H1 (cell line): ENCODE data around the gene CGB5. TPM values are rescaled to one million over a fixed set of nuclear protein-coding genes. Genes with fewer than 3 reads are reported as not detected.

Experiments
- CTCF ChIA-PET: fragments of 300-600 bp; sonication (Branson Sonifier 250); formaldehyde crosslinking; loops from one replicate; lab custom pipeline; 2021; ENCODE audit not compliant: partially characterized antibody; lab: Charles Lee
- POLR2A ChIA-PET: fragments of 300-600 bp; sonication (Branson Sonifier 250); formaldehyde crosslinking; loops from one replicate; lab custom pipeline; 2021; ENCODE audit warnings: inconsistent platforms; ENCODE audit not compliant: partially characterized antibody; lab: Charles Lee
- DNase-seq, 2 experiments: peaks; one replicate each; pipeline versions ENCODE4 v3.0.0 to v3.0.0-alpha.2; 2010 to 2022; ENCODE audit warnings: low spot score in 2 of 2, low read depth in 1 of 2, mixed read lengths in 1 of 2
- FAIRE-seq: peaks from 2 replicates; lab custom pipeline; 2011; peaks lifted over from hg19 to GRCh38; lab: Jason Lieb, UNC
- H2AFZ ChIP-seq: 2 replicates; pipeline ENCODE4 v1.8.1; 2012; ENCODE audit warnings: low read length, inconsistent platforms
- H2AK5ac ChIP-seq: 2 replicates; pipeline ENCODE4 v1.6.1; 2013; ENCODE audit warnings: low read depth, low read length
- H2BK120ac ChIP-seq: replicated peaks from 2 replicates; pipeline ENCODE3; 2013; ENCODE audit warnings: low read depth, low read length, inconsistent platforms
- H2BK12ac ChIP-seq: 2 replicates; pipeline ENCODE4 v1.6.1; 2013; ENCODE audit warnings: low read depth, low read length
- H2BK15ac ChIP-seq: 2 replicates; pipeline ENCODE4 v1.6.1; 2013; ENCODE audit warnings: low read length
- H2BK20ac ChIP-seq: 2 replicates; pipeline ENCODE4 v1.6.1; 2013; ENCODE audit warnings: low read length
- H2BK5ac ChIP-seq: 2 replicates; pipeline ENCODE4 v1.6.1; 2013; ENCODE audit warnings: low read depth, low read length
- H3K14ac ChIP-seq: 2 replicates; pipeline ENCODE4 v1.6.1; 2013; ENCODE audit warnings: inconsistent platforms; ENCODE audit not compliant: insufficient read length
- H3K18ac ChIP-seq: 2 replicates; pipeline ENCODE4 v1.6.1; 2013; ENCODE audit warnings: low read length; ENCODE audit errors: extremely low read depth
- H3K23ac ChIP-seq: 2 replicates; pipeline ENCODE4 v1.6.1; 2013; ENCODE audit warnings: inconsistent platforms; ENCODE audit not compliant: insufficient read length
- H3K23me2 ChIP-seq: 2 replicates; pipeline ENCODE4 v1.6.1; 2013; ENCODE audit warnings: low read depth, low read length
- H3K27ac ChIP-seq: 2 replicates; pipeline ENCODE4 v1.6.1; 2011; ENCODE audit warnings: low read depth, low read length, inconsistent platforms
- H3K27me3 ChIP-seq, 4 experiments: replicated peaks in 1 of 4; 1 replicate in 1 of 4; 2 replicates in 3 of 4; pipeline versions ENCODE4 v1.6.1 to v1.8.1; 2011 to 2013; ENCODE audit warnings: low read length in 3 of 4, mild to moderate bottlenecking in 3 of 4, inconsistent platforms in 2 of 4, mixed read lengths in 2 of 4, moderate library complexity in 1 of 4; ENCODE audit not compliant: control insufficient read depth in 3 of 4, insufficient read depth in 3 of 4; ENCODE audit errors: extremely low read depth in 1 of 4
- H3K36me3 ChIP-seq, 4 experiments: 2 replicates each; pipeline versions ENCODE4 v1.6.1 to v1.8.1; 2011 to 2013; ENCODE audit warnings: mild to moderate bottlenecking in 4 of 4, low read length in 3 of 4, moderate library complexity in 2 of 4, control low read depth in 1 of 4, inconsistent platforms in 1 of 4; ENCODE audit not compliant: insufficient read depth in 4 of 4, control insufficient read depth in 2 of 4
- H3K4ac ChIP-seq: replicated peaks from 2 replicates; pipeline ENCODE3; 2013; ENCODE audit warnings: low read length, low read depth, mixed read lengths, inconsistent platforms; ENCODE audit not compliant: insufficient read length
- H3K4me1 ChIP-seq, 4 experiments: replicated peaks in 1 of 4; 1 replicate in 1 of 4; 2 replicates in 3 of 4; pipeline versions ENCODE4 v1.6.1 to v1.8.1; 2011 to 2013; ENCODE audit warnings: low read length in 3 of 4, inconsistent platforms in 2 of 4, mixed read lengths in 1 of 4; ENCODE audit not compliant: insufficient read depth in 4 of 4, control insufficient read depth in 3 of 4
- H3K4me2 ChIP-seq, 2 experiments: 2 replicates each; pipeline versions ENCODE4 v1.6.1 to v1.8.1; 2011 to 2013; ENCODE audit warnings: low read depth in 2 of 2, low read length in 2 of 2, control low read depth in 1 of 2, inconsistent platforms in 1 of 2, mild to moderate bottlenecking in 1 of 2; ENCODE audit not compliant: insufficient read depth in 1 of 2
- H3K4me3 ChIP-seq, 4 experiments: fragments of 200-600, 300-600 bp in 1 of 4; sonication (generic), shearing (Covaris generic), sonication (Bioruptor Twin) in 1 of 4; 2 replicates each; pipeline versions ENCODE4 v1.5.1 to v1.8.1; 2011 to 2016; ENCODE audit warnings: low read length in 4 of 4, low read depth in 3 of 4, control low read depth in 2 of 4, inconsistent platforms in 2 of 4, mild to moderate bottlenecking in 2 of 4, mixed read lengths in 1 of 4, moderate library complexity in 1 of 4; ENCODE audit not compliant: insufficient read depth in 2 of 4; ENCODE audit errors: extremely low read depth in 1 of 4
- H3K56ac ChIP-seq: replicated peaks from 2 replicates; pipeline ENCODE3; 2013; ENCODE audit warnings: low read depth, mild to moderate bottlenecking, mixed read lengths, low read length, inconsistent platforms; ENCODE audit not compliant: insufficient read length
- H3K79me1 ChIP-seq: 2 replicates; pipeline ENCODE4 v1.6.1; 2013; ENCODE audit warnings: low read depth, low read length, control low read depth
- H3K79me2 ChIP-seq, 2 experiments: 2 replicates each; pipeline versions ENCODE4 v1.6.1 to v1.8.1; 2012 to 2013; ENCODE audit warnings: low read length in 2 of 2, mild to moderate bottlenecking in 2 of 2, inconsistent platforms in 1 of 2; ENCODE audit not compliant: insufficient read depth in 2 of 2, control insufficient read depth in 1 of 2
- H3K9ac ChIP-seq, 4 experiments: replicated peaks in 1 of 4; 1 replicate in 1 of 4; 2 replicates in 3 of 4; pipeline versions ENCODE4 v1.6.1 to v1.8.1; 2011 to 2013; ENCODE audit warnings: low read depth in 3 of 4, low read length in 3 of 4, control low read depth in 2 of 4, mild to moderate bottlenecking in 2 of 4, moderate library complexity in 2 of 4, inconsistent platforms in 1 of 4; ENCODE audit errors: extremely low read depth in 1 of 4
- H3K9me3 ChIP-seq, 2 experiments: 2 replicates each; pipeline versions ENCODE4 v1.6.1 to v1.8.1; 2012 to 2013; ENCODE audit warnings: mild to moderate bottlenecking in 2 of 2, moderate library complexity in 2 of 2, control low read depth in 1 of 2, inconsistent platforms in 1 of 2, low read depth in 1 of 2, low read length in 1 of 2, mixed read lengths in 1 of 2; ENCODE audit not compliant: insufficient read depth in 2 of 2
- H4K20me1 ChIP-seq, 2 experiments: replicated peaks in 1 of 2; 2 replicates each; pipeline versions ENCODE3 to v1.8.1; 2011 to 2013; ENCODE audit warnings: inconsistent platforms in 2 of 2, low read length in 2 of 2, mild to moderate bottlenecking in 1 of 2; ENCODE audit not compliant: insufficient read depth in 2 of 2, control insufficient read depth in 1 of 2
- H4K5ac ChIP-seq: 2 replicates; pipeline ENCODE4 v1.6.1; 2013; ENCODE audit warnings: low read length, low read depth, mixed read lengths, inconsistent platforms; ENCODE audit not compliant: insufficient read length
- H4K8ac ChIP-seq: 2 replicates; pipeline ENCODE4 v1.8.0; 2013; ENCODE audit warnings: mild to moderate bottlenecking, moderate library complexity, low read length, inconsistent platforms; ENCODE audit not compliant: insufficient read depth; ENCODE audit errors: extremely low read depth
- H4K91ac ChIP-seq: replicated peaks from 2 replicates; pipeline ENCODE3; 2013; ENCODE audit warnings: low read length, mixed read lengths, inconsistent platforms; ENCODE audit not compliant: insufficient read length
- BRCA1 ChIP-seq: IDR thresholded peaks from 2 replicates; pipeline ENCODE4 v1.6.1; 2012; ENCODE audit warnings: low read depth, low read length, improper control_type of control experiment
- CREB1 ChIP-seq: IDR thresholded peaks from 2 replicates; pipeline ENCODE4 v1.6.1; 2012; ENCODE audit warnings: inconsistent platforms
- EP300 ChIP-seq, 2 experiments: IDR thresholded peaks; 1 replicate in 1 of 2; 2 replicates in 1 of 2; pipeline ENCODE4 v1.6.1; 2011 to 2012; ENCODE audit warnings: low read depth in 2 of 2, low read length in 2 of 2, mild to moderate bottlenecking in 2 of 2, borderline replicate concordance in 1 of 2, inconsistent platforms in 1 of 2, moderate library complexity in 1 of 2
- PHF8 ChIP-seq: fragments of 200-600 bp; sonication (generic); conservative IDR thresholded peaks from 2 replicates; pipeline ENCODE4 v1.7.1; 2012; ENCODE audit warnings: low read depth, mild to moderate bottlenecking, inconsistent platforms, low read length, moderate library complexity
- SIRT6 ChIP-seq: IDR thresholded peaks from one replicate; pipeline ENCODE4 v1.7.1; 2012; ENCODE audit warnings: low read length, inconsistent platforms
- TAF1 ChIP-seq: IDR thresholded peaks from 2 replicates; pipeline ENCODE4 v1.6.1; 2011; ENCODE audit warnings: mild to moderate bottlenecking, low read depth, low read length
- TCF12 ChIP-seq: IDR thresholded peaks from 2 replicates; pipeline ENCODE4 v1.6.1; 2011; ENCODE audit warnings: low read depth, mild to moderate bottlenecking, low read length
- WGBS, 2 experiments: shearing (Covaris generic) in 1 of 2; methylation state at CpG; one replicate each; pipeline versions ENCODE4 v1.1.6 to v1.1.7; 2013 to 2015; ENCODE audit warnings: low lambda C conversion rate in 2 of 2, mixed read lengths in 2 of 2, inconsistent platforms in 1 of 2, low coverage in 1 of 2, missing lambda C conversion rate in 1 of 2; ENCODE audit not compliant: insufficient replicate concordance in 2 of 2, insufficient coverage in 1 of 2, insufficient read length in 1 of 2; ENCODE audit errors: extremely low coverage in 1 of 2, missing lambda C conversion rate in 1 of 2; 5-methylcytosine and 5-hydroxymethylcytosine counted together
- polyA plus RNA-seq, 7 experiments: library from polyadenylated mRNA; depleted of rRNA in 3 of 7; stranded (reverse) in 5 of 7; unstranded in 2 of 7; fragments of >200 nt in 5 of 7; fragments of 200-250 nt in 2 of 7; gene quantifications; 1 replicate in 5 of 7; 2 replicates in 1 of 7; 4 replicates in 1 of 7; pipeline versions ENCODE4 v1.2.1 to v1.2.3, GENCODE V29; 2011 to 2013; ENCODE audit warnings: missing spikeins in 2 of 7, mixed read lengths in 2 of 7
- total RNA-seq: library from RNA; stranded (reverse); fragmentation: NEBNext Ultra II Directional; extraction: Animal tissue kit (Norgen Biotek cat#: 25700); gene quantifications from 2 replicates; pipeline ENCODE4 v1.2.1, GENCODE V29; 2021

Gene CGB5
- total and polyA plus RNA-seq, 2 of the 8 experiments (the other 6 are each of a cell fraction or from before 2014, with no cell fraction given): 0.63 to 0.68 TPM

DNA sequence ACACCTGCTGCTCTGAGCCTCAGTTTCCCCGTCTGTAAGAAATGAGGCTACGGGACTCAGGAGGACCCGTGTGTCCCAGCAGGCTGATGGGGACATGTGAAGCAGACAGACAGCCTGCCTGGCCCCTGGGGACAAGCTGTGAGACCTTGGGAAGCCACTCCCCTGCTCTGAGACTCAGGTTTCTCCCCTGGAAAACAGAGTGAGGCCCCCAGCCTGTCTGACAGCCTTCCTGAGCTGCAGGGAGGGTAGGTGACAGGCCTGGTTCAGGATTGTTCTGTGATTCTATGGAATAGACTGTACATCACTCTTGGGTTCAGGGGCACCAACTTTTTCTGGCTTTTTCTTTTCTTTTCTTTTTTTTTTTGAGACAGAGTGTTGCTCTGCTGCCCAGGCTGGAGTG, 23.9 kb downstream of the CGB5 start:
- no peak overlapping the region for H2BK120ac ChIP-seq
- peaks cover 0 to 4% (median 0%) of the 10 kb centered on the region in 4 experiments; a peak in 1 of 8 replicates for H3K36me3 ChIP-seq
- no peak for FAIRE-seq
- H3K4me2 ChIP-seq: no peak overlapping the region
- H2AFZ ChIP-seq: no peak overlapping the region
- CTCF ChIA-PET: interaction anchor here (1.3 to 1.5 kb wide), 2 partner anchors 70 to 158 kb away, joined by 3 to 5 read pairs; no protein-coding TSS in a partner anchor
- no peak overlapping the region for H2AK5ac ChIP-seq
- H3K79me2 ChIP-seq: no peaks in the 10 kb centered on the region
- H3K23ac ChIP-seq: no peak overlapping the region
- H3K4me1 ChIP-seq: peaks cover 0 to 24% (median 17%) of the 10 kb centered on the region in 4 experiments; a peak in 6 of 7 replicates
- no peak overlapping the region for H3K4me3 ChIP-seq
- no peak overlapping the region for H2BK12ac ChIP-seq
- peaks cover 16 to 66% (median 57%) of the 10 kb centered on the region in 4 experiments for H3K27me3 ChIP-seq
- H3K14ac ChIP-seq: no peak overlapping the region
- peaks cover 8% of the 10 kb centered on the region for H3K23me2 ChIP-seq
- no peak overlapping the region for H3K4ac ChIP-seq
- no peak overlapping the region for H3K18ac ChIP-seq
- H2BK15ac ChIP-seq: no peak overlapping the region
- H3K56ac ChIP-seq: no peak overlapping the region
- no peak for TF ChIP-seq PHF8
- no peak for TF ChIP-seq SIRT6
- TF ChIP-seq EP300 (IDR thresholded peaks at IDR 0.05; ENCODE audit: borderline replicate concordance in 1 of 2, low read depth in 2 of 2, low read length in 2 of 2): no peak
- TF ChIP-seq CREB1: no peak
- no peak for TF ChIP-seq BRCA1
- TF ChIP-seq TCF12: no peak
- TF ChIP-seq TAF1: no peak
- no peak overlapping the region for H3K27ac ChIP-seq
- POLR2A ChIA-PET: interaction anchor here (1.4 kb wide), 1 partner anchor 10 kb away, joined by 4 read pairs; the partner anchor contains the start of gene CGB7
- H4K8ac ChIP-seq: no peak overlapping the region
- H2BK5ac ChIP-seq: no peak overlapping the region
- no peaks in the 10 kb centered on the region for H3K79me1 ChIP-seq
- DNase-seq: no peak
- 88% methylated on average over 3 of the region's 3 CpGs; no CpG with 5 or more reads in 1 of the 2 experiments for WGBS, 2 experiments
- no peak overlapping the region for H4K91ac ChIP-seq
- H2BK20ac ChIP-seq: no peak overlapping the region
- H4K5ac ChIP-seq: no peak overlapping the region
- no peak overlapping the region for H3K9ac ChIP-seq
- no peaks in the 10 kb centered on the region for H4K20me1 ChIP-seq
- peaks cover 0 to 5% of the 10 kb centered on the region in 2 experiments; a peak in 1 of 4 replicates for H3K9me3 ChIP-seq
